ENCODE measurements around the gene FBXL3. TPM values are rescaled to one million over a fixed set of nuclear protein-coding genes. Genes with fewer than 3 reads are reported as not detected.

Gene FBXL3
- total RNA-seq, 1 experiment from 2014 or later = 16.7 TPM

- Histone ChIP-seq H3K23me2 (ENCODE audit: insufficient read length, low read depth, low read length, poor library complexity, severe bottlenecking) (no peaks in the 10 kb centered on the region), H2AK5ac (ENCODE audit: insufficient read length, low read length) (no peak overlapping the region), H2BK120ac (ENCODE audit: low read depth, low read length, poor library complexity, severe bottlenecking) (no peak overlapping the region), H3K14ac (ENCODE audit: insufficient read depth, low read length) (no peak overlapping the region), H4K5ac (ENCODE audit: insufficient read length, low read depth, low read length) (no peak overlapping the region), H3K4ac (ENCODE audit: low read depth, low read length) (no peak overlapping the region), H3K23ac (ENCODE audit: insufficient read length, low read depth, low read length) (no peak overlapping the region), H3K4me1 (ENCODE audit: insufficient read depth, low read length) (no peaks in the 10 kb centered on the region; the same call in 1 of the 2 replicates), H3K56ac (ENCODE audit: insufficient read length, low read depth, low read length) (no peak overlapping the region), H3K9ac (ENCODE audit: extremely low read depth, insufficient read length, low read length) (no peak overlapping the region), H4K8ac (replicated peaks; ENCODE audit: insufficient read length, low read depth, low read length) (no peak overlapping the region), H4K91ac (ENCODE audit: insufficient read length, low read depth, low read length) (no peak overlapping the region), H3K27me3 (ENCODE audit: insufficient read depth, low read length) (no peaks in the 10 kb centered on the region), H2BK5ac (ENCODE audit: insufficient read length, low read length) (no peak overlapping the region), H2BK20ac (ENCODE audit: low read depth, low read length, poor library complexity, severe bottlenecking) (no peak overlapping the region), H2BK15ac (ENCODE audit: low read depth, low read length) (no peak overlapping the region), H3T11ph (ENCODE audit: low read length) (no peak overlapping the region), H3K4me2 (ENCODE audit: insufficient read depth, insufficient read length, low read length) (no peak overlapping the region), H3K79me1 (ENCODE audit: insufficient read depth, low read depth, low read length, poor library complexity, severe bottlenecking) (no peaks in the 10 kb centered on the region), H3K79me2 (ENCODE audit: insufficient read depth, low read length) (no peaks in the 10 kb centered on the region), H4K20me1 (ENCODE audit: control insufficient read depth, insufficient read depth, insufficient read length) (no peaks in the 10 kb centered on the region), H2AFZ (ENCODE audit: low read length) (no peak overlapping the region), H3K27ac (ENCODE audit: insufficient read length, low read depth, low read length) (no peak overlapping the region), H2BK12ac (ENCODE audit: insufficient read length, low read depth, low read length) (no peak overlapping the region), H3K9me3 (ENCODE audit: control insufficient read depth, low read depth, low read length) (no peaks in the 10 kb centered on the region), H3K18ac (ENCODE audit: insufficient read length, low read depth, low read length) (no peak overlapping the region)
- whole genome bisulfite sequencing (ENCODE audit: extremely low coverage, insufficient read length, low lambda C conversion rate) = no CpG with 5 or more reads among the region's 3 CpGs
- H3K27ac Mint-ChIP-seq = no peak overlapping the region
- H3K36me3 Mint-ChIP-seq (ENCODE audit: insufficient read depth in 1 of 3, low read depth in 3 of 3) = no peaks in the 10 kb centered on the region
- no peaks in the 10 kb centered on the region for H3K9me3 Mint-ChIP-seq
- no peak overlapping the region for H3K4me3 Mint-ChIP-seq
- H3K4me1 Mint-ChIP-seq = peaks cover 12 to 14% of the 10 kb centered on the region in 2 experiments
- no peaks in the 10 kb centered on the region; the same call in 1 of the 2 replicates for H3K27me3 Mint-ChIP-seq (ENCODE audit: low read depth)
- TF ChIP-seq CTCF (conservative IDR thresholded peaks at IDR 0.05) = no peak
- DNase-seq = no peak
Observed at GRCh38 chr13:76971215-76971614, 55.7 kb downstream of the FBXL3 start.

Measured in H9 (cell line).